RWPE2 (cell line): ENCODE data around the gene SORCS2.

Source experiments
- ATAC-seq: fragments of 200-7000 bp; cut with Tn5 transposase; 3 replicates; pipeline ENCODE4 v1.9.1; 2021; ENCODE audit warnings: low read depth
- DNase-seq: peaks from one replicate; pipeline ENCODE4 v3.0.0-alpha.2; 2020; ENCODE audit warnings: low spot score
- H3K27ac ChIP-seq: fragments of 450-650 bp; 2 replicates; pipeline ENCODE4 v1.5.1; 2017; ENCODE audit warnings: mild to moderate bottlenecking; ENCODE audit not compliant: poor library complexity, severe bottlenecking
- H3K27me3 ChIP-seq: fragments of 250-450 bp; sonication (Bioruptor Pico); 2 replicates; pipeline ENCODE4 v1.5.1; 2021; ENCODE audit warnings: mild to moderate bottlenecking, moderate library complexity; ENCODE audit not compliant: insufficient read depth, poor library complexity, severe bottlenecking
- H3K36me3 ChIP-seq: fragments of 250-450 bp; sonication (Bioruptor Pico); 2 replicates; pipeline ENCODE4 v1.5.1; 2020; ENCODE audit warnings: low read depth, mild to moderate bottlenecking, moderate library complexity
- H3K4me1 ChIP-seq: fragments of 250-450 bp; sonication (Bioruptor Pico); 2 replicates; pipeline ENCODE4 v1.5.1; 2021; ENCODE audit warnings: mild to moderate bottlenecking, moderate library complexity; ENCODE audit not compliant: insufficient read depth, poor library complexity, severe bottlenecking
- H3K4me3 ChIP-seq: fragments of 250-450 bp; sonication (Bioruptor Pico); 2 replicates; pipeline ENCODE4 v1.5.1; 2021; ENCODE audit warnings: mild to moderate bottlenecking, moderate library complexity; ENCODE audit not compliant: severe bottlenecking
- H3K9me3 ChIP-seq: fragments of 250-450 bp; sonication (Bioruptor Pico); 2 replicates; pipeline ENCODE4 v1.5.1; 2021; ENCODE audit warnings: mild to moderate bottlenecking, moderate library complexity; ENCODE audit not compliant: severe bottlenecking
- TF ChIP-seq, protein P1 (sequence below): fragments of 450-650 bp; IDR thresholded peaks from one replicate; pipeline ENCODE4 v1.5.1; 2017; ENCODE audit warnings: mild to moderate bottlenecking, moderate library complexity; ENCODE audit not compliant: poor library complexity, severe bottlenecking

The SORCS2 gene

DNA sequence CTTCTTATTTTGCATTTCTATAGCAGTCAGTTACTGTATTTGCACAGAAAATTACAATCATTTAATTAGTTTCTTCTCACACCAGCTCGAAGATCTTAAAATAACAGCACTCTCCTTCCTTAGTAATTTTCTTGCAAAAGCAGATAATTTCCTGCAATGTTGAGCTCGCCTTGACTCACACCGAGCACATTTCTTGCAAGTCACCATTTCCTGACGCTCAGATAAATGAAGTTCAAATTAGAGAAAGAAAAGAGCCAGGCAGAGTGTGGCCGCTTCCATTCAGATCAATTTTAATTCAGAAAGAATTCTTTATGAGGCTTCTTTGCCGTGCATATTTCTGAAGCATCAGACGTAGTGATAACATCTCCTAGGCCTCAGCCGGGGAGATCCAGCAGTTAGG is 10.1 kb downstream of the SORCS2 start:
- Histone ChIP-seq H3K27me3 (no peaks in the 10 kb centered on the region), H3K36me3 (no peaks in the 10 kb centered on the region), H3K9me3 (no peaks in the 10 kb centered on the region), H3K27ac (no peak overlapping the region), H3K4me3 (no peak overlapping the region), H3K4me1 (peaks cover 35% of the 10 kb centered on the region)
- DNase-seq (no peak), ATAC-seq (no peak)
- TF ChIP-seq, protein P1, sequence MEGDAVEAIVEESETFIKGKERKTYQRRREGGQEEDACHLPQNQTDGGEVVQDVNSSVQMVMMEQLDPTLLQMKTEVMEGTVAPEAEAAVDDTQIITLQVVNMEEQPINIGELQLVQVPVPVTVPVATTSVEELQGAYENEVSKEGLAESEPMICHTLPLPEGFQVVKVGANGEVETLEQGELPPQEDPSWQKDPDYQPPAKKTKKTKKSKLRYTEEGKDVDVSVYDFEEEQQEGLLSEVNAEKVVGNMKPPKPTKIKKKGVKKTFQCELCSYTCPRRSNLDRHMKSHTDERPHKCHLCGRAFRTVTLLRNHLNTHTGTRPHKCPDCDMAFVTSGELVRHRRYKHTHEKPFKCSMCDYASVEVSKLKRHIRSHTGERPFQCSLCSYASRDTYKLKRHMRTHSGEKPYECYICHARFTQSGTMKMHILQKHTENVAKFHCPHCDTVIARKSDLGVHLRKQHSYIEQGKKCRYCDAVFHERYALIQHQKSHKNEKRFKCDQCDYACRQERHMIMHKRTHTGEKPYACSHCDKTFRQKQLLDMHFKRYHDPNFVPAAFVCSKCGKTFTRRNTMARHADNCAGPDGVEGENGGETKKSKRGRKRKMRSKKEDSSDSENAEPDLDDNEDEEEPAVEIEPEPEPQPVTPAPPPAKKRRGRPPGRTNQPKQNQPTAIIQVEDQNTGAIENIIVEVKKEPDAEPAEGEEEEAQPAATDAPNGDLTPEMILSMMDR: no peak

DNA sequence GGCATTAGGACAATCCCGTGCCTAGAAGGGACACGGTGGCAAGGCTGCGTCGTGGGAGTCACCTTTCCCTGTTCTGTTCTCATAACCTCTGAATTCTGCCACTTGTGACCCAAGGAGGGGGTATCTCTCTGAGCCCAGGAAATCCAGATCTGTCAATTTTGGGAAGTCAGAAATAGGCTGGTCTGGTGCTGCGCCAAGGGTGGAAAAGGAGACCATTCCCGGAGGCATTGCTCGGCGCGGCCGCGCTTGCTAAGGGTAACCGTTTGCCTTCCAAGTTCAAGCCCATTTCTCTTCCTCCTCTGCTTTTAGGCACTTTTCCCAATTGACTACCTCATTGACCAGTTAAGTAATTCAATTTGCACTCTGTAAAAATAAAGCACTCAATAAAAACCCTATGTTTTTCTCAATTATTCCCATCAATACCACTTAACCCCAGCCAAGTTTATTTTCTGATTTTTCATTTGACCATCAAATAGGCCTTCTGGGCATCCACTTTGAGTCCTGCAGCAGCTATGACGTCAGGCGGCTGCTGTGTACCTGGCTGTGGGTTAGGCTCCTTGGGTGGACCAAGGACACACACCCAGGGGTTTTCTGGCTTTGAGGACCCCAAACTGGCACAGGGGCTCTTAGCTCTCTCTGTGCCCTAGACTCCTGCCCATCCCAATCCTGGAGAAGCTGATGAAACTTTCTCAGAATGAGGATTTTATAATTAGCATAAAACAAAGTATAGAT is 12.5 kb downstream of the SORCS2 start:
- H3K4me1 ChIP-seq: peaks cover 38% of the 10 kb centered on the region
- ATAC-seq (no peak), DNase-seq (no peak)
- TF ChIP-seq, protein P1: no peak
- no peaks in the 10 kb centered on the region for H3K36me3 ChIP-seq
- no peak overlapping the region for H3K27ac ChIP-seq
- H3K4me3 ChIP-seq: no peak overlapping the region
- H3K27me3 ChIP-seq: no peaks in the 10 kb centered on the region
- no peaks in the 10 kb centered on the region for H3K9me3 ChIP-seq

DNA sequence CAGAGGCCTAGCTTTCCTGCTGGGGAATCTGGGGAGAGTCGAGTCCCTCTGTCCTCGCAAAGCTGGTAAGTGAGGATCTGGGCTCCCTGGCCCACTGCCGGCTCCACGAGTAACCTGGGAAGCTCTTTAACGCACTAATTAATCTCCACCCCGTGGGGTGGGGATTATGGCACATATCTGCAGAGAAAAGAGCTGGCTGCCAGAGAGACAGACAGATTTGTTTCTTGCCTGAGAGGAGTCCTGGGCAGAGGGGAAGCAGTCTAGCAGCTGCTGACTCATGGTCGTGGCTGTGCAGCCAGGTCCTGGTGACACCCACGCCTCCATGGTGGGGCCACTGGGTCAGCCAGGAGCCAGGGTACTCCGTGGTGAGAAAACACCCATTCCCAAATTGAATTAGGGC is 14.0 kb downstream of the SORCS2 start:
- TF ChIP-seq, protein P1: no peak
- Histone ChIP-seq H3K4me3 (no peak overlapping the region), H3K27ac (peak overlapping the region; percentile 63), H3K27me3 (no peaks in the 10 kb centered on the region), H3K9me3 (no peaks in the 10 kb centered on the region), H3K36me3 (no peaks in the 10 kb centered on the region), H3K4me1 (peaks cover 49% of the 10 kb centered on the region)
- peak; percentile 34; the same call in 2 of the 3 replicates for ATAC-seq
- DNase-seq: no peak

DNA sequence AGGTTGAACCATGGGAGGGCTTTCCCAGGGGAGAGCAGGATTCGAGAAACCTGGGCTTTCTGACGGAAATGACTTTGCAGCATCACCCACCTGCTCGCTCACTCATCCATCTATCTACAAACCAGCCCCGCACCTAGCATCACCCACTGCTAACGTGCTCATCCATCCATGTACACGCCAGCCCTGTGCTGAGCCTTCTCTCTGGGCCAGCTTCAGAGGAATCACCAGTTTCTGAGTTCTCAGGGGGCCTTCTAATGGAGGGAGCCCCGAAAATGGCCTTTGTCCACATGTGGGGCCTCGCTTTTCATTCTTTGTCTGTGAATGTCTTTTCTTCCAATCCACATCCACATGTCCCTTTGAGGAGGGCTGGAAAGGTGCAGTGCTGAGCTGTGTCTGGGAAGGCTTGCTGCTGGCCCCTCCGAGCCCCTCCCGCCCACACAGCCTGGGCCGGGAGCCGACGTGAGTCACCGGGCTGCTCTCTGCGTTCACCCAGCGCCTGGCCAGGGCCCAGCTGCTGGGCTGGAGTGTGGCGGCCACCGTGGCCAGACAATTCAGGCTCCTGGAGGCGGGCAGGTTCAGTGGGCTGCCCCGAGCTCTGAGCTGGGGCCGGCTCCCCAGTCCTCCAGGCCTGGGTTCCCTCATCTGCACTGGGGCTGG is 14.7 kb downstream of the SORCS2 start:
- ATAC-seq: peak; percentile 94
- Histone ChIP-seq H3K27ac (peak overlapping the region; percentile 63), H3K36me3 (no peaks in the 10 kb centered on the region), H3K4me1 (peaks cover 51% of the 10 kb centered on the region), H3K4me3 (no peak overlapping the region), H3K27me3 (no peaks in the 10 kb centered on the region), H3K9me3 (no peaks in the 10 kb centered on the region)
- TF ChIP-seq, protein P1: no peak
- no peak for DNase-seq
